Measurements from ENCODE around the gene SCFD2.

SCFD2 gene

DNA sequence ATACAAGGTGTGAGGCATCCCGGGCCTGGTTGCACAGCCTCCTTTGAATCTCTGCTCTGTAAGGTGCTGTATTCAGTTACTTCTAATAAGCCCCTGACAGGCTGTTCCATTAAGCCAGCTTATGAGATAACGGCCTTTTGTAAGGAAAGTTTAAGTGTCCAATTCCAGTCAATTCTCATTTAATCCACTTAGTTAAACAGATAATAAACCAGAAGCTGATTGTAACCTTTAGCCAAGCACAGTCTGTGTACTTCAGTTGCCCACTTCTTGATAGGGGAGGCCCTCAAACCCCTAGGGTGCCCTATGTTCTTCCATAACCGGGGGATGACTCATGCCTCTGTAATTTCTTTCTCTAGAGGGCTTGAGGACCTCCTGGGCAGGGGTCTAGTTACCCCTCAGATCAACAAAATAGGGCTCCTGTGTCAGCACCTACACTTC is 440.3 kb downstream of the SCFD2 start:
- no peak overlapping the region for H3K4me3 Mint-ChIP-seq
- H3K27ac Mint-ChIP-seq: no peak overlapping the region
- no peaks in the 10 kb centered on the region for H3K27me3 Mint-ChIP-seq (ENCODE audit: low read depth)
- peaks cover 2% of the 10 kb centered on the region for H3K9me3 Mint-ChIP-seq
- H3K4me1 Mint-ChIP-seq: peaks cover 37% of the 10 kb centered on the region
- TF ChIP-seq CTCF (IDR thresholded peaks at IDR 0.05; ENCODE audit: unreplicated experiment in 3 of 3): no peak
- H3K36me3 Mint-ChIP-seq (ENCODE audit: low read depth): no peaks in the 10 kb centered on the region

DNA sequence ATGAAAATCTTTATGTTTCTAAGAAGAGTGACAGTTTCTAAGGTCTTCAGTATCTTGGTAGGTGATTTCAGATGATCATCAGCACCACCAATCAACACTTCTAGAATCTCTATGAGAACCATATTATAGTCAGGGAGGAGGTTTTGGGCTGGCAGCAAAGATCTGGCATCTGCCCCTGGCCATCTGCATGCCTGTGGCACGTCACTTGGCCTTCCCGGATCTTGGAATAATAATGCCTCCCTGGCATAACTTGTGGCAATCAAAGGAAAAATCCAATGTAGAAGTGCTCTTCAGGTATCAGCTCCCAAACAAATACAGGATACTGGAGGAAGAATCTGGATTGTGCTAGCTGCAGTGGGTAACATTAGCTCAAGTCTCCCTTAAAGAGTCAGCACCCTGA is 446.4 kb downstream of the SCFD2 start:
- Mint-ChIP-seq H3K27ac (no peak overlapping the region), H3K4me1 (peaks cover 15% of the 10 kb centered on the region), H3K36me3 (ENCODE audit: low read depth) (no peaks in the 10 kb centered on the region), H3K4me3 (no peak overlapping the region), H3K27me3 (ENCODE audit: low read depth) (peaks cover 5% of the 10 kb centered on the region), H3K9me3 (no peaks in the 10 kb centered on the region)
- no peak for TF ChIP-seq CTCF (IDR thresholded peaks at IDR 0.05; ENCODE audit: unreplicated experiment in 3 of 3)

GRCh38 chr4:52917817-52918216 is 448.0 kb downstream of the SCFD2 start:
- no peak for TF ChIP-seq CTCF (IDR thresholded peaks at IDR 0.05; ENCODE audit: unreplicated experiment in 3 of 3)
- Mint-ChIP-seq H3K36me3 (ENCODE audit: low read depth) (no peaks in the 10 kb centered on the region), H3K4me1 (peaks cover 25% of the 10 kb centered on the region), H3K27ac (no peak overlapping the region), H3K9me3 (no peaks in the 10 kb centered on the region), H3K27me3 (ENCODE audit: low read depth) (peaks cover 5% of the 10 kb centered on the region), H3K4me3 (no peak overlapping the region)

DNA sequence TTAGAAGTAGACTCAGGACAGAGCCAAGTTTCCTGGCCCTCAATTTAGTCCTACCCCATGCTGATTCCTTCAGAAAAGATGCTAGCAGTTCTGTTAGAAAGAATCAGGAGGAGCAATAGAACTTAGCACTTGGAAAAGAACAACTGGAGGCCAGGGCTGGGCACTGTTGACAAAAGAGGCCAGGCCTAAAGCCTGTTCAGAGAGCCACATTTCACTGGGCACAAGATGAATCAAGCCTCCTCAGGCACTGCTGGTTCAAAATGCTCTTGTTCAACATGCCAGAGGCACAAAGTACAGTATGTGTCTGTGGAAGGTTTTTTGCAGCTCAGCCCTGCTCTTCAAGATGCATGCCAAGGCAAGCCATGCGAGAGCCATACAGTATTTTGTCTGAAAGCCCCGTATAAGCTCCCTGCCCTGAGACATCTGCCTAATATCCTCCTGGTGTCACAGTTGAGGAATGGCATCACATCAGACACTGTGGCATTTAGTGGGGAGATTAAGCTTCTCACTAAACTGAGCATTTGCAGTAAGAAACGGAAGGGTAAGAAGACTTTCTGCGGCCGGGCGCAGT is 450.0 kb downstream of the SCFD2 start:
- Mint-ChIP-seq H3K9me3 (no peaks in the 10 kb centered on the region), H3K4me1 (peaks cover 28% of the 10 kb centered on the region)

GRCh38 chr4:52915191-52915590 is 450.7 kb downstream of the SCFD2 start:
- H3K27me3 Mint-ChIP-seq (ENCODE audit: low read depth): peaks cover 3% of the 10 kb centered on the region
- H3K36me3 Mint-ChIP-seq (ENCODE audit: low read depth): no peaks in the 10 kb centered on the region

More for the DNA sequence above, 450.0 kb downstream of the SCFD2 start:
- peaks cover 5% of the 10 kb centered on the region for H3K27me3 Mint-ChIP-seq (ENCODE audit: low read depth)
- H3K27ac Mint-ChIP-seq: peak overlapping the region in 2 of 3 experiments; percentile 73 to 77
- TF ChIP-seq CTCF (IDR thresholded peaks at IDR 0.05; ENCODE audit: unreplicated experiment in 3 of 3): no peak
- no peaks in the 10 kb centered on the region for H3K36me3 Mint-ChIP-seq (ENCODE audit: low read depth)
- H3K4me3 Mint-ChIP-seq: no peak overlapping the region

More at GRCh38 chr4:52915191-52915590, 450.7 kb downstream of the SCFD2 start:
- no peak overlapping the region for H3K4me3 Mint-ChIP-seq
- H3K4me1 Mint-ChIP-seq: peaks cover 28% of the 10 kb centered on the region
- no peak for TF ChIP-seq CTCF (IDR thresholded peaks at IDR 0.05; ENCODE audit: unreplicated experiment in 3 of 3)
- H3K9me3 Mint-ChIP-seq: no peaks in the 10 kb centered on the region
- peak overlapping the region in 2 of 3 experiments; percentile 73 to 77 for H3K27ac Mint-ChIP-seq

Data from nephron (organoid).